Measurements from ENCODE around the gene PFDN6. TPM values are rescaled to one million over a fixed set of nuclear protein-coding genes. Genes with fewer than 3 reads are reported as not detected.
A peak's percentile ranks its signal among the peaks of the same experiment; 100 is the strongest.

The PFDN6 gene
- total RNA-seq, 1 donor from 2014 or later, result 52.9 TPM

DNA sequence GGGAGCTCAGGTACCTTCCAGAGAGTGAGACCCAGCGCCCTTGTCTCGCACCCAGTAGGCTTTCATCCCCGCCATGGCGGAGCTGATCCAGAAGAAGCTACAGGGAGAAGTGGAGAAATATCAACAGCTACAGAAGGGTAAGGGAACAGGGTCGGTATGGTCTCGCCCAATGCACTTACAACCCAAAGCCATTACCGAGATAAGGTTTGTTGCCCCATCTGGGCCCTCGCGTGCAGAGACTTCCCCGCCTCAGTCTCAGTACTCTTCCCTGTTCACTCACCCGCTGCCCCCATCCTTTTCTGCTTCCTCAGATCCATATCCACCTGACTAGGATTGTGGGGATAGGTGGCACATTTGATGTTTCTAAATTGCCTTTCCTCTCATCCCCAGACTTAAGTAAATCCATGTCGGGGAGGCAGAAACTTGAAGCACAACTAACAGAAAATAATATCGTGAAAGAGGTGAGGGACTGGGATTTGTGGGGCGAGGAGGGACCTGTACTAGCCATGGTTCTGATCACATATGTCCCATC, 449 bp downstream of the PFDN6 start:
- Mint-ChIP-seq H3K36me3 (peaks cover 13% of the 10 kb centered on the region), H3K9me3 (no peaks in the 10 kb centered on the region), H3K4me3 (peak overlapping the region; percentile 99), H3K4me1 (ENCODE audit: unreplicated experiment) (peaks cover 25% of the 10 kb centered on the region), H3K27me3 (no peaks in the 10 kb centered on the region), H3K27ac (peak overlapping the region; percentile 92)
- no peak for TF ChIP-seq CTCF (conservative IDR thresholded peaks at IDR 0.05)
- no peak for DNase-seq (ENCODE audit: extremely low spot score, unreplicated experiment)

DNA sequence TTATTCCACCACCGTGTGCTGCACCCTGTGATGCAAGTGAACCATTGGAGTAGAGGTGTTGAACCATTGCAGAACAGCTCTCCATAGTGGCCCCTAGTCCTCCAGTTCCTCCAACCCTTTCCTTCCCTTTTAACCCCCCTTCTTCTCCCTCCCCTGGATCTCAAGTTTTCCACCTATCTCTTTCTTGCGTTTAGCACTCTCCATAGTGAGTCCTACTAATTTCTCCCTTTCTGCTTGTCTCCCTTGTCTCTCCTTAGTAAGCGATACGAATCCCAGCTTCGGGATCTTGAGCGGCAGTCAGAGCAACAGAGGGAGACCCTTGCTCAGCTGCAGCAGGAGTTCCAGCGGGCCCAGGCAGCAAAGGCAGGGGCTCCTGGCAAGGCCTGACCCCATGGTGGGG, 1.1 kb downstream of the PFDN6 start:
- Mint-ChIP-seq H3K27ac (peak overlapping the region; percentile 92), H3K27me3 (no peaks in the 10 kb centered on the region), H3K4me3 (peak overlapping the region; percentile 99)

DNA sequence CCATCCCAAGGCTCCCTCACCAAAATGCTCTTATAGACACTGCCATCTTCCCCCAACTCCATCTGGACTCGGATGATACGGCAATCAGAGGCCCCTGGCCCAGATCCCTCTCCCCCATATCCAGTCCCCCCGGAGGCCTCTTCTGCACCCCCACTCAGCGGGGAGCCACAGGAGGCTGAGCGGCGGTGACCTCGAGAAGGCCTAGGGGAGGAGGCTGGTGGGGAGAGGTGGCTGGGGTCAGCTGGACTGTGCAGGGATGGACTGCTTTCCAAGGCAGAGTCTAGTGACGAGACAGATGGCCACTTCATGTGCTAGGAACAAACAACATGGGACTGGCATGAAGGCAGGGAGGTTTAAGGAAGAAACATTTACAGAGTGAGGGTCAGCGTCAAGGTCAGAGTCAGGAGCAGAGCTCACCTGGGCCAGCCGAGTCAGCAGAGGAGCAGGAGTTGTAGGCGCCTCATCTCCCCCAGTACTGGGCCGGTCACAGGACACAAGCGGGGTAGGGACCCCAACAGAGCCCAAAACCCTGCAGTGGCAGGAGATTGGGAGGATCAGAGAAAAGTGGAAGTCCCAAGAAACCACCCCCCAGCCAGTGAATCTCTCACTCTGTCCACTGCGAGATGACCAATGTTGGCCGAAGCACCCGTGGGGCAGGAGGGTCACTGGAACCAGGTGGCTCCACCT, 3.7 kb downstream of the PFDN6 start:
- TF ChIP-seq CTCF (conservative IDR thresholded peaks at IDR 0.05), result no peak
- Mint-ChIP-seq H3K36me3 (peaks cover 8% of the 10 kb centered on the region), H3K4me3 (peak overlapping the region; percentile 54), H3K27me3 (peaks cover 2% of the 10 kb centered on the region), H3K4me1 (ENCODE audit: unreplicated experiment) (peaks cover 20% of the 10 kb centered on the region), H3K27ac (no peak overlapping the region), H3K9me3 (no peaks in the 10 kb centered on the region)
- DNase-seq (ENCODE audit: extremely low spot score, unreplicated experiment), result no peak

More for the DNA sequence above, 1.1 kb downstream of the PFDN6 start:
- Mint-ChIP-seq H3K4me1 (ENCODE audit: unreplicated experiment) (peaks cover 25% of the 10 kb centered on the region), H3K9me3 (no peaks in the 10 kb centered on the region), H3K36me3 (peaks cover 13% of the 10 kb centered on the region)
- no peak for DNase-seq (ENCODE audit: extremely low spot score, unreplicated experiment)
- no peak for TF ChIP-seq CTCF (conservative IDR thresholded peaks at IDR 0.05)

GRCh38 chr6:33294086-33294823, 4.9 kb downstream of the PFDN6 start:
- peaks cover 4% of the 10 kb centered on the region for H3K36me3 Mint-ChIP-seq
- peak overlapping the region; percentile 29 for H3K27ac Mint-ChIP-seq
- no peak overlapping the region for H3K4me3 Mint-ChIP-seq
- TF ChIP-seq CTCF (conservative IDR thresholded peaks at IDR 0.05), result no peak
- H3K27me3 Mint-ChIP-seq, result peaks cover 3% of the 10 kb centered on the region
- no peak for DNase-seq (ENCODE audit: extremely low spot score, unreplicated experiment)
- no peaks in the 10 kb centered on the region for H3K9me3 Mint-ChIP-seq
- peaks cover 12% of the 10 kb centered on the region for H3K4me1 Mint-ChIP-seq (ENCODE audit: unreplicated experiment)

DNA sequence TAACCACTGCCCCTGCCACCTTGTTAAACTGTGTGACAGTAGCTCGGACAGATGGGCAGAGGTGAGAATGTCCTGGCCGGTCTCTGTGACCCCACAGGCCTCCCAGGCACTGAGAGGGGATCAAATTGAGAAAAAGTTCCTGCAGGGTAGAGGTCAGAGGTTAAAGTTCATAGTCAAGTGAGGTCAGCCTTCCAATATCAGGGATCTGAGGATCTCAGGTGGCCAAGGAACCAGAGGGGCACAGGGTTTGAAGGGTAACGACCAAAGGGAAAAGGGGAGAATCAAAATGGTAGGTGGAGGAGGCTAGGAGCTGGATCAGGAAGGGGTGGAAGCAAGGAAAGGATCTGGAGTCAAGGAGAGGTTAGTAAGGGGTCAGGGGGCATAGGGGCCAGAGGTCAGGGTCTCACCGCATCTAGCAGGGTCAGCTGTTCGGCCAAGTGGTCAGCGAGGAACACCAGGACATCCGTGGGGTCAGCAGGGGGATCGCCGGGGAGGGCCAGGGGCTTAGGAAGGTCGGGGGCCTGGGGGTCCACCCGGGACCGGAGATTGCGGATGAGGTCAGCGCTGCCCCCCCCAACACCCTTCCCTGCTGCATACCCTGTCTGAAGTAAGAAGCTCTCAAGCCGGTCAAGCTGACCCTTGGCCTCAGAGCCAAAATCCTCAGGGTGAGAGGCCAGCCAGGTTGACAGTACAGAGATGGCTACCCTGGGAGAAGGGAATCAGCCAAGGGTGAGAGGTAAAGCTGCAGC, 6.4 kb downstream of the PFDN6 start:
- peak overlapping the region; percentile 80 for H3K27ac Mint-ChIP-seq
- H3K4me3 Mint-ChIP-seq, result peak overlapping the region; percentile 80
- no peak for DNase-seq (ENCODE audit: extremely low spot score, unreplicated experiment)
- H3K4me1 Mint-ChIP-seq (ENCODE audit: unreplicated experiment), result peaks cover 12% of the 10 kb centered on the region
- no peaks in the 10 kb centered on the region for H3K9me3 Mint-ChIP-seq
- H3K36me3 Mint-ChIP-seq, result peaks cover 8% of the 10 kb centered on the region
- TF ChIP-seq CTCF (conservative IDR thresholded peaks at IDR 0.05), result no peak
- H3K27me3 Mint-ChIP-seq, result peaks cover 3% of the 10 kb centered on the region

Data from type B pancreatic cell (in vitro differentiated cells).